DOHH2 (cell line): ENCODE data around the gene SORT1.

Source experiments
- H3F3A ChIP-seq: fragments of 200-600 bp; sonication (generic), shearing (Covaris generic); 2 replicates; pipeline ENCODE4 v1.6.0; 2016; ENCODE audit warnings: antibody characterized with exemption, mild to moderate bottlenecking; ENCODE audit not compliant: control insufficient read depth, insufficient read depth
- H3K27ac ChIP-seq: fragments of 200-600 bp; sonication (generic); 2 replicates; pipeline ENCODE4 v1.5.1; 2014; ENCODE audit warnings: low read depth, mild to moderate bottlenecking, low read length, moderate library complexity
- H3K27me3 ChIP-seq: fragments of 200-600 bp; sonication (generic); 2 replicates; pipeline ENCODE4 v1.6.1; 2014; ENCODE audit warnings: mild to moderate bottlenecking, low read length, mixed read lengths; ENCODE audit not compliant: control insufficient read depth
- H3K36me3 ChIP-seq: fragments of 200-600 bp; sonication (generic); 2 replicates; pipeline ENCODE4 v1.6.1; 2014; ENCODE audit warnings: mild to moderate bottlenecking, low read length, moderate library complexity, mixed read lengths; ENCODE audit not compliant: control insufficient read depth
- H3K4me1 ChIP-seq: fragments of 200-600 bp; sonication (generic); 2 replicates; pipeline ENCODE4 v1.6.1; 2014; ENCODE audit warnings: mild to moderate bottlenecking, low read length, mixed read lengths; ENCODE audit not compliant: control insufficient read depth
- H3K4me2 ChIP-seq: fragments of 200-600 bp; sonication (generic); 2 replicates; pipeline ENCODE4 v1.6.0; 2014; ENCODE audit warnings: mild to moderate bottlenecking, low read length, moderate library complexity
- H3K4me3 ChIP-seq: fragments of 200-600 bp; sonication (generic); 2 replicates; pipeline ENCODE4 v1.5.1; 2014; ENCODE audit warnings: mild to moderate bottlenecking, low read length, mixed read lengths
- H3K79me2 ChIP-seq: fragments of 200-600 bp; sonication (generic); 2 replicates; pipeline ENCODE4 v1.6.1; 2014; ENCODE audit warnings: mild to moderate bottlenecking, low read length, mixed read lengths; ENCODE audit not compliant: control insufficient read depth
- H3K9me2 ChIP-seq: fragments of 200-600 bp; sonication (generic); replicated peaks from 2 replicates; pipeline ENCODE4 v1.6.1; 2014; ENCODE audit warnings: mild to moderate bottlenecking, low read length, mixed read lengths; ENCODE audit not compliant: control insufficient read depth
- H3K9me3 ChIP-seq: fragments of 200-600 bp; sonication (generic); 2 replicates; pipeline ENCODE4 v1.6.1; 2014; ENCODE audit warnings: antibody characterized with exemption, low read length, mixed read lengths; ENCODE audit not compliant: control insufficient read depth, insufficient read depth
- H4K20me1 ChIP-seq: fragments of 200-600 bp; sonication (generic); 2 replicates; pipeline ENCODE4 v1.6.0; 2014; ENCODE audit warnings: low read depth, mild to moderate bottlenecking, antibody characterized with exemption, low read length, moderate library complexity; ENCODE audit not compliant: control insufficient read depth, insufficient read depth
- EZH2phosphoT487 ChIP-seq: fragments of 200-600 bp; sonication (generic); IDR thresholded peaks from 2 replicates; pipeline ENCODE4 v1.6.1; 2017; ENCODE audit warnings: borderline replicate concordance, mild to moderate bottlenecking, antibody characterized with exemption, low read length, moderate library complexity, mixed read lengths
- TF ChIP-seq, protein P1 (sequence below): fragments of 200-600 bp; sonication (generic); IDR thresholded peaks from one replicate; pipeline ENCODE4 v1.5.1; 2014; ENCODE audit warnings: antibody characterized with exemption, mild to moderate bottlenecking, low read depth, low read length; ENCODE audit not compliant: poor library complexity, severe bottlenecking

Gene SORT1

DNA sequence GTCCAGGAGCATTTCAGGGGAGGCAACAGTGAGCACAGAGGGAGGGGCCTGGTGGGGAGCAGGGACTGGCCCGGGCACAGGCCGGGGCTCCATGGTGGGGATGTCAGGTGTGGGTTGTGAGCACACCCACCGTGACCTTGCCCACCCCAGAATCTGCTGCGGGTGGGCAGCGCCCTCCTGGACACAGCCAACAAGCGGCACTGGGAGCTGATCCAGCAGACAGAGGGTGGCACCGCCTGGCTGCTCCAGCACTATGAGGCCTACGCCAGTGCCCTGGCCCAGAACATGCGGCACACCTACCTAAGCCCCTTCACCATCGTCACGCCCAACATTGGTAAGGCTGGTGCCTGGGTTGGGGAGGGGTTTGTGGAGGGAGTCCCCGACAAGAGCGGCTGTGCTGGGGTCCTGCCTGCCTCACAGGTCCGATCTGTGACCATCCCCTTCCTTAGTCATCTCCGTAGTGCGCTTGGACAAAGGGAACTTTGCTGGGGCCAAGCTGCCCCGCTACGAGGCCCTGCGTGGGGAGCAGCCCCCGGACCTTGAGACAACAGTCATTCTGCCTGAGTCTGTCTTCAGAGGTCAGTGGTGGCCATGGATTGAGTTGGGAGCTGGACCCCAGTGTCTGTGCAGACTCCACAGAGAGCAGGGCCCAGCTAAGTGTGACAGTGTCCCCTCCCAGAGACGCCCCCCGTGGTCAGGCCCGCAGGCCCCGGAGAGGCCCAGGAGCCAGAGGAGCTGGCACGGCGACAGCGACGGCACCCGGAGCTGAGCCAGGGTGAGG, 129.1 kb downstream of the SORT1 start:
- H3K4me1 ChIP-seq, result no peaks in the 10 kb centered on the region
- no peaks in the 10 kb centered on the region for H3K79me2 ChIP-seq
- H3F3A ChIP-seq, result no peaks in the 10 kb centered on the region
- TF ChIP-seq, protein P1, sequence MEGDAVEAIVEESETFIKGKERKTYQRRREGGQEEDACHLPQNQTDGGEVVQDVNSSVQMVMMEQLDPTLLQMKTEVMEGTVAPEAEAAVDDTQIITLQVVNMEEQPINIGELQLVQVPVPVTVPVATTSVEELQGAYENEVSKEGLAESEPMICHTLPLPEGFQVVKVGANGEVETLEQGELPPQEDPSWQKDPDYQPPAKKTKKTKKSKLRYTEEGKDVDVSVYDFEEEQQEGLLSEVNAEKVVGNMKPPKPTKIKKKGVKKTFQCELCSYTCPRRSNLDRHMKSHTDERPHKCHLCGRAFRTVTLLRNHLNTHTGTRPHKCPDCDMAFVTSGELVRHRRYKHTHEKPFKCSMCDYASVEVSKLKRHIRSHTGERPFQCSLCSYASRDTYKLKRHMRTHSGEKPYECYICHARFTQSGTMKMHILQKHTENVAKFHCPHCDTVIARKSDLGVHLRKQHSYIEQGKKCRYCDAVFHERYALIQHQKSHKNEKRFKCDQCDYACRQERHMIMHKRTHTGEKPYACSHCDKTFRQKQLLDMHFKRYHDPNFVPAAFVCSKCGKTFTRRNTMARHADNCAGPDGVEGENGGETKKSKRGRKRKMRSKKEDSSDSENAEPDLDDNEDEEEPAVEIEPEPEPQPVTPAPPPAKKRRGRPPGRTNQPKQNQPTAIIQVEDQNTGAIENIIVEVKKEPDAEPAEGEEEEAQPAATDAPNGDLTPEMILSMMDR, result no peak
- no peak for TF ChIP-seq EZH2phosphoT487
- no peak overlapping the region for H3K4me3 ChIP-seq
- no peaks in the 10 kb centered on the region for H3K9me2 ChIP-seq
- no peak overlapping the region for H3K27ac ChIP-seq
- no peaks in the 10 kb centered on the region for H3K9me3 ChIP-seq
- no peak overlapping the region for H3K4me2 ChIP-seq
- no peaks in the 10 kb centered on the region for H4K20me1 ChIP-seq
- no peaks in the 10 kb centered on the region for H3K27me3 ChIP-seq
- H3K36me3 ChIP-seq, result no peaks in the 10 kb centered on the region

DNA sequence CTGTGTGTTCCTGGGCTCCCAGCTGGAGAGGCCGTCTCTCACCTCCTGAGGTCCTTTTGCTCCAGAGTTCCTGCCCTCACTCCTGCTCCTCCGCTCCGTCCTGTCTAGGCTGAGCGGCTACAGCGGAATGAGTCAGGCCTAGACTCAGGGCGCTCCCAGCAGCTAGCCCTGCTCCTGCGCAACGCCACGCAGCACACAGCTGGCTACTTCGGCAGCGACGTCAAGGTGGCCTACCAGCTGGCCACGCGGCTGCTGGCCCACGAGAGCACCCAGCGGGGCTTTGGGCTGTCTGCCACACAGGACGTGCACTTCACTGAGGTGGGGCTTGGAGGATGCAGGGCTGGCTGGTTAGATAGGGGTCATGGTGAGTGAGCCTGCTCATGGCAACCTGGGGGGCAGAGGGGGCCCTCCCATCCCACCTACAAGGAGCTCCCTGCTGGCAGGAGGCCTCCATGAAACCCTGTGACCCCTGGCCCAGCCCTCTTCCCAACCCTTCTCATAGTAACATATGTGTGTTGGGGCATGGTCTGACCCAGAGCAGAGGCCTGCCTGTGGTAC, 129.9 kb downstream of the SORT1 start:
- no peaks in the 10 kb centered on the region for H3K27me3 ChIP-seq

DNA sequence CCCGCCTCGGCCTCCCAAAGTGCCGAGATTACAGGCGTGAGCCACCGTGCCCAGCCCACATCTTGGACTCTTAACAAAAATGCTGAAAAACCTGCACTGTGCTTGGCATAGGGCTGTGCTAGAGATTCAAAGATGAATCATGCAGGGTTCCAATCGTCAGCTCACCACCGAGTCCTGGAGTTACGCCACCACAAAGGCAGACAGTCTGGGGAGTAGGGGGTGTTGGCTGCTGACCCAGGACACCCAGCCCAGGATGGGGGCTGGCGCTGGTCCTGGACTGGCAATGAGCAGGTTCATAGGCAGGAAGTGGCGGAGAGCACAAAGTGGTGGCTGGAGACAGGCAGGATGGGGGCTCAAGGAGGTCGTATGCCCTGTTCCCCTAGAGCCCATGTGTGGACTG, 130.8 kb downstream of the SORT1 start:
- Histone ChIP-seq H3K9me3 (no peaks in the 10 kb centered on the region), H3K79me2 (no peaks in the 10 kb centered on the region), H3K27ac (no peak overlapping the region), H3K9me2 (no peaks in the 10 kb centered on the region), H3K27me3 (no peaks in the 10 kb centered on the region), H3K36me3 (no peaks in the 10 kb centered on the region), H3K4me1 (no peaks in the 10 kb centered on the region), H3K4me2 (no peak overlapping the region), H3F3A (no peaks in the 10 kb centered on the region), H3K4me3 (no peak overlapping the region), H4K20me1 (no peaks in the 10 kb centered on the region)
- TF ChIP-seq EZH2phosphoT487, result no peak
- TF ChIP-seq, protein P1, result no peak

More for the DNA sequence above, 129.9 kb downstream of the SORT1 start:
- no peaks in the 10 kb centered on the region for H3F3A ChIP-seq
- no peak overlapping the region for H3K27ac ChIP-seq
- no peaks in the 10 kb centered on the region for H3K79me2 ChIP-seq
- H3K4me3 ChIP-seq, result no peak overlapping the region
- H3K9me3 ChIP-seq, result no peaks in the 10 kb centered on the region
- H4K20me1 ChIP-seq, result no peaks in the 10 kb centered on the region
- H3K4me2 ChIP-seq, result no peak overlapping the region
- H3K9me2 ChIP-seq, result no peaks in the 10 kb centered on the region
- H3K36me3 ChIP-seq, result no peaks in the 10 kb centered on the region
- no peaks in the 10 kb centered on the region for H3K4me1 ChIP-seq
- TF ChIP-seq, protein P1, result no peak
- no peak for TF ChIP-seq EZH2phosphoT487
